Mesenchymal stem cell (in vitro differentiated cells and primary cell): ENCODE results near the gene MRPL20.

Experiments used
- DNase-seq: peaks from one replicate; pipeline ENCODE4 v3.0.0-alpha.2; 2013
- H2AFZ ChIP-seq: one replicate; pipeline ENCODE4 v1.6.1; 2013; ENCODE audit warnings: low read depth, mild to moderate bottlenecking, control low read depth, inconsistent platforms, low read length, moderate library complexity
- H2AK5ac ChIP-seq: 2 replicates; pipeline ENCODE4 v1.6.1; 2013; ENCODE audit warnings: low read length, moderate library complexity, mild to moderate bottlenecking, inconsistent platforms; ENCODE audit not compliant: severe bottlenecking
- H2BK120ac ChIP-seq: one replicate; pipeline ENCODE4 v1.6.1; 2013; ENCODE audit warnings: low read depth, mild to moderate bottlenecking, inconsistent platforms, low read length, moderate library complexity
- H2BK12ac ChIP-seq, 2 experiments: one replicate each; pipeline ENCODE4 v1.6.1; 2013; ENCODE audit warnings: inconsistent platforms in 2 of 2, low read length in 2 of 2, mild to moderate bottlenecking in 2 of 2, moderate library complexity in 2 of 2, control low read depth in 1 of 2
- H2BK15ac ChIP-seq: one replicate; pipeline ENCODE4 v1.6.1; 2013; ENCODE audit warnings: mild to moderate bottlenecking, low read depth, inconsistent platforms; ENCODE audit not compliant: poor library complexity, severe bottlenecking
- H2BK5ac ChIP-seq: 2 replicates; pipeline ENCODE4 v1.6.1; 2013; ENCODE audit warnings: low read depth, mild to moderate bottlenecking, low read length, control low read depth, inconsistent platforms; ENCODE audit not compliant: poor library complexity, severe bottlenecking
- H3K14ac ChIP-seq, 2 experiments: one replicate each; pipeline ENCODE4 v1.6.1; 2013; ENCODE audit warnings: inconsistent platforms in 2 of 2, low read length in 2 of 2, control low read depth in 1 of 2, mild to moderate bottlenecking in 1 of 2, moderate library complexity in 1 of 2
- H3K18ac ChIP-seq, 2 experiments: one replicate each; pipeline ENCODE4 v1.6.1; 2013; ENCODE audit warnings: inconsistent platforms in 2 of 2, low read length in 2 of 2, control low read depth in 1 of 2, low read depth in 1 of 2, mild to moderate bottlenecking in 1 of 2
- H3K23ac ChIP-seq, 2 experiments: one replicate each; pipeline ENCODE4 v1.6.1; 2013; ENCODE audit warnings: inconsistent platforms in 2 of 2, low read length in 2 of 2, mild to moderate bottlenecking in 2 of 2, moderate library complexity in 2 of 2, control low read depth in 1 of 2
- H3K27ac ChIP-seq: 2 replicates; pipeline ENCODE4 v1.5.1; 2013; ENCODE audit warnings: mild to moderate bottlenecking, moderate library complexity, low read length, control low read depth, inconsistent platforms; ENCODE audit not compliant: poor library complexity, severe bottlenecking
- H3K27me3 ChIP-seq, 2 experiments: 2 replicates each; pipeline versions ENCODE4 v1.6.1 to v1.7.0; 2013; ENCODE audit warnings: low read length in 2 of 2, mild to moderate bottlenecking in 2 of 2, moderate library complexity in 2 of 2, control low read depth in 1 of 2, inconsistent platforms in 1 of 2; ENCODE audit not compliant: control insufficient read depth in 1 of 2, insufficient read depth in 1 of 2
- H3K36me3 ChIP-seq, 2 experiments: 2 replicates each; pipeline versions ENCODE4 v1.6.1 to v1.7.0; 2013; ENCODE audit warnings: low read length in 2 of 2, control low read depth in 1 of 2, inconsistent platforms in 1 of 2, low read depth in 1 of 2, mild to moderate bottlenecking in 1 of 2; ENCODE audit not compliant: insufficient read depth in 2 of 2, control insufficient read depth in 1 of 2
- H3K4ac ChIP-seq, 2 experiments: one replicate each; pipeline ENCODE4 v1.6.1; 2013; ENCODE audit warnings: inconsistent platforms in 2 of 2, low read length in 2 of 2, mild to moderate bottlenecking in 2 of 2, moderate library complexity in 2 of 2, control low read depth in 1 of 2, low read depth in 1 of 2
- H3K4me1 ChIP-seq: 2 replicates; pipeline ENCODE4 v1.6.1; 2013; ENCODE audit warnings: low read depth, low read length, control low read depth; ENCODE audit not compliant: control insufficient read depth, insufficient read depth
- H3K4me2 ChIP-seq: 2 replicates; pipeline ENCODE4 v1.6.1; 2013; ENCODE audit warnings: low read length, mild to moderate bottlenecking, inconsistent platforms; ENCODE audit not compliant: poor library complexity, severe bottlenecking
- H3K4me3 ChIP-seq, 2 experiments: 2 replicates each; pipeline versions ENCODE4 v1.5.1 to v1.7.0; 2013; ENCODE audit warnings: low read length in 2 of 2, mild to moderate bottlenecking in 2 of 2, control low read depth in 1 of 2, low read depth in 1 of 2; ENCODE audit not compliant: insufficient read depth in 1 of 2
- H3K79me1 ChIP-seq: replicated peaks from 2 replicates; pipeline ENCODE4 v1.6.1; 2013; ENCODE audit warnings: mild to moderate bottlenecking, control low read depth, low read length, inconsistent platforms; ENCODE audit not compliant: poor library complexity, severe bottlenecking
- H3K9ac ChIP-seq: 2 replicates; pipeline ENCODE4 v1.7.0; 2013; ENCODE audit warnings: mild to moderate bottlenecking, low read length, moderate library complexity
- H3K9me3 ChIP-seq: 2 replicates; pipeline ENCODE4 v1.7.0; 2013; ENCODE audit warnings: mild to moderate bottlenecking, low read length; ENCODE audit not compliant: control insufficient read depth
- H4K8ac ChIP-seq: one replicate; pipeline ENCODE4 v1.6.1; 2013; ENCODE audit warnings: inconsistent platforms, mild to moderate bottlenecking, low read length, moderate library complexity
- H4K91ac ChIP-seq: one replicate; pipeline ENCODE4 v1.6.1; 2013; ENCODE audit warnings: mild to moderate bottlenecking, low read length, inconsistent platforms
- WGBS: methylation state at CpG from one replicate; pipeline ENCODE4 v1.1.7; 2013; ENCODE audit warnings: mixed read lengths; 5-methylcytosine and 5-hydroxymethylcytosine counted together

MRPL20 gene

GRCh38 chr1:1438531-1439381 lies 31.7 kb upstream of the MRPL20 start:
- H2AFZ ChIP-seq, result no peak overlapping the region
- H2BK120ac ChIP-seq, result no peak overlapping the region
- no peak overlapping the region for H3K4me3 ChIP-seq
- H3K18ac ChIP-seq, result no peak overlapping the region
- no peak overlapping the region for H3K14ac ChIP-seq
- H3K27ac ChIP-seq, result peak overlapping the region; percentile 88
- peak overlapping the region; percentile 43 for H4K91ac ChIP-seq
- H2BK12ac ChIP-seq, result no peak overlapping the region
- no peak overlapping the region for H3K4me2 ChIP-seq
- peaks cover 0 to 26% of the 10 kb centered on the region in 2 experiments for H3K27me3 ChIP-seq
- H2AK5ac ChIP-seq, result peak overlapping the region; percentile 37
- H3K79me1 ChIP-seq, result peaks cover 23% of the 10 kb centered on the region
- DNase-seq, result no peak
- peak overlapping the region; percentile 87 for H2BK5ac ChIP-seq
- peaks cover 0 to 52% of the 10 kb centered on the region in 2 experiments for H3K36me3 ChIP-seq
- H3K23ac ChIP-seq, result no peak overlapping the region
- H3K4me1 ChIP-seq, result peaks cover 69% of the 10 kb centered on the region
- H2BK15ac ChIP-seq, result no peak overlapping the region
- H3K4ac ChIP-seq, result no peak overlapping the region
- H3K9me3 ChIP-seq, result no peaks in the 10 kb centered on the region
- H3K9ac ChIP-seq, result no peak overlapping the region
- no peak overlapping the region for H4K8ac ChIP-seq
- 92% methylated on average over 45 of the region's 45 CpGs for WGBS

GRCh38 chr1:1437904-1438376 lies 30.8 kb upstream of the MRPL20 start:
- Histone ChIP-seq H3K4ac (no peak overlapping the region), H3K4me1 (peaks cover 77% of the 10 kb centered on the region), H4K8ac (peak overlapping the region; percentile 32), H2BK5ac (peak overlapping the region; percentile 74), H2AFZ (no peak overlapping the region), H3K4me2 (peak overlapping the region; percentile 68), H3K14ac (no peak overlapping the region), H2BK12ac (no peak overlapping the region), H2AK5ac (peak overlapping the region; percentile 72), H3K23ac (no peak overlapping the region), H3K9ac (no peak overlapping the region), H3K18ac (no peak overlapping the region), H3K27ac (peak overlapping the region; percentile 88), H3K9me3 (no peaks in the 10 kb centered on the region), H3K79me1 (peaks cover 23% of the 10 kb centered on the region), H4K91ac (no peak overlapping the region), H3K27me3 (peaks cover 0 to 26% of the 10 kb centered on the region in 2 experiments), H3K36me3 (peaks cover 0 to 52% of the 10 kb centered on the region in 2 experiments), H3K4me3 (no peak overlapping the region), H2BK15ac (no peak overlapping the region), H2BK120ac (no peak overlapping the region)
- WGBS, result 68% methylated on average over 11 of the region's 11 CpGs
- DNase-seq, result no peak

GRCh38 chr1:1437033-1437903 lies 30.2 kb upstream of the MRPL20 start:
- Histone ChIP-seq H3K9ac (no peak overlapping the region), H3K27me3 (peaks cover 0 to 26% of the 10 kb centered on the region in 2 experiments), H3K27ac (peak overlapping the region; percentile 88), H3K36me3 (peaks cover 0 to 48% of the 10 kb centered on the region in 2 experiments), H2BK120ac (no peak overlapping the region), H3K79me1 (peaks cover 23% of the 10 kb centered on the region), H3K9me3 (no peaks in the 10 kb centered on the region), H4K91ac (peak overlapping the region; percentile 6), H2AK5ac (peak overlapping the region; percentile 84), H2AFZ (no peak overlapping the region), H3K4me2 (peak overlapping the region; percentile 59), H2BK5ac (peak overlapping the region; percentile 74), H3K4ac (no peak overlapping the region), H3K18ac (no peak overlapping the region), H4K8ac (no peak overlapping the region), H2BK15ac (no peak overlapping the region), H3K4me1 (peaks cover 83% of the 10 kb centered on the region), H3K4me3 (no peak overlapping the region), H3K14ac (no peak overlapping the region), H2BK12ac (no peak overlapping the region), H3K23ac (peak overlapping the region in 1 of 2 experiments; percentile 14)
- WGBS, result 92% methylated on average over 31 of the region's 31 CpGs
- DNase-seq, result no peak
